Kidney glomerular epithelial cell (primary cell): ENCODE data around the gene ZBED3.
A peak's percentile ranks its signal among the peaks of the same experiment; 100 is the strongest.

ENCODE experiments used
- DNase-seq: peaks from one replicate; lab custom pipeline; 2025; lab: John Stamatoyannopoulos, UW

The ZBED3 gene

GRCh38 chr5:77076961-77077828 lies 9.9 kb downstream of the ZBED3 start:
- peak; percentile 20 for DNase-seq

- DNase-seq, result no peak
Measured at GRCh38 chr5:77074745-77075144, 12.3 kb downstream of the ZBED3 start.

DNA sequence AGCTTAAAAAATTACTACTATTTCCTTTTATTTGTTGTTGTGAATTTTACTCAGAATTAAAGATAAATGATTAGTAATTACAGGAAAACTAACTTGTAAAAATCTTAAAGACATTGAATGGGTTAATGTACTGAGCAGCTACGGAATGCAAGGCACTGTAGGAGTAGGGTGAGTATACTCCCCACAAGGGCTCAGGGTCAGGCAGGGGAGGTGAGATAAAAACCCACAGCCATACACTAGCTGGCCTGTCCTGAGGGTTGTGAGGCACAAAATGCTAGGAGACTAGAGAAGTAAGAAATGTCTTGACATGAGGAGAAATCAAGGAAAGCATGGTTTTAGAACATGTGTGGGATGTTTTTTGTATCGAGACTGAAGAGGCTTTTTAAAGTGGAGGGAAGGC lies 13.4 kb downstream of the ZBED3 start:
- DNase-seq, result no peak

DNA sequence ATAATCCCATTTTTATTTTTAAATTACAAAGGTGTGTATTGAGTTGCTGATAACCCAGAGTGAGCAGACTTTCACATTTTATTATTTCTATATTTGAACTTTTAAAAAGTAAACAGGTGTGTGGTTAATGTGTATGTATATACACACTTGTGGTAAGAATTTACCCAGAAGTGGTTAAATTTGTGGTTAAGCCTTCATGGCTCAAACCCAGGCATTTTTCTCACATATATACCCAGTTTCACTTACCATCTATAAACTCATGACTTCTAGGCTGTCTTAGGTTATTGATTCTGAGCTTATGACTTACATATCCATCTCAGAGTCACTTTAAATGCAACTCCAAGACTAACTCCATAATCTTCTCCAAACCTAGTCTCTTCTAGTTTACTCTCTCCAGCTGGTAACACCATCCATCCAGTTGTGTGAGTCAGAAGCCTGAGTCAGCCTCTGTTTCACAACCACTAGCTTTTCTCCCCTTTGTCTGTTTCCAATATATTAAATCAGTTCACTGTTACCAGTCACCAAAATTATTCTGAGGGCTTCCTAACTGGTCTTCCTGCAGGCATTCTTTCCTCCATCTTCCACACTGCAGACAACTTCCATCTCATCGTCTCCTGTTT lies 20.2 kb downstream of the ZBED3 start:
- peak; percentile 47 for DNase-seq

GRCh38 chr5:77066184-77066583 lies 20.9 kb downstream of the ZBED3 start:
- DNase-seq, result no peak

DNA sequence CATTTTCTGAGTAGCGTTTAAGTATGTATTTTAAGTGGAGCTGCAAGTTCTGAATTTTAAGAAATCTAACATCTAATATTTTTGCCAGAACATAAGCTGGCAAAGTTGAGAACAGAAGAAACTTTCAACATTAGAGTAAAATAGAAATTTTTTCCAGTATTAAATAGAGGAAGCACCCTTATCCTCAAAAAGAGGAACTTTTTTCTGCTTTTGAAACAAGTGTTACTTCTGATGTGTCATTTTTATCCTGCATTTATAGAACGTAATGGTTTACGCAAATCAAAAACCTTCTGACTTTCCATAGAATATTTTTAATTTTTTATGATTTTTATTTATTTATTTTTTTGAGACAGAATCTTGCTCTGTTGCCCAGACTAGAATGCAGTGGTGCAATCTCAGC lies 21.8 kb downstream of the ZBED3 start:
- no peak for DNase-seq

DNA sequence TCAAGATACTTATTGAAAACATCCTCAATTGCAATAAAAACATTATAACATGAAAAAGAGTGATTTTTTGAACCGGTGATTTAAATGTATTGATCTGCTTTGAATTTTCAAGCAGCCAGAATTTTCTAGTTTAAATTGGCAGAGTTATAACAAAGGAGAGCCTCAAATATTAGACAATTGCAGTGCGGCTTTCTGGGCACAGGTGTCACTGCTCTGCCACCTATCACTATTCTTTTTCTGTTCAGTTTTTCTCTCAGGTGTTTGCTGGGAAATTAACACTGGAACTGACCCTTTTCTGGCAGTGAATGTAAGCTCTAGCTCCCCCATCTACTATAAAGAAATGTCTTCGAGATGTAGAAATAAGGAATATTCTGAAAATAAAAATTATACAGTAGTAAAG lies 23.0 kb downstream of the ZBED3 start:
- no peak for DNase-seq

GRCh38 chr5:77046416-77047073 lies 40.5 kb downstream of the ZBED3 start:
- no peak for DNase-seq

DNA sequence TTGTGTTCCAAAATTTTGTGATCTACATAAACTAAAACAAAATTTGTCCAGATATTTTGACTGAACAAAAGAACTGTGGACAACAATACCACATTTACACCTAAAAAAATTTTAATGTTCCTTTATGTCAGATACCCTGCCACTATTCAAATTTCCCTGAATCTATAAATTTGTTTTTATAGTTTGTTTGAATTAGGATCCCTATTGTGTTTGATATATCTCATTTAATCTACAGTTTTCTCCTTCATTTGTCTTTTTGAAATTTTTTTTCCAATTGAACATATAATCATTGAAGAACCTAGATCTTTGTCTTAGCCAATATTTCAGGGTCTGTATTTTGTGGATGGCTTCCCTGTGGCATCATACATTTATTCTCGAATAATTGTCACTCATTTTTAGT lies 51.1 kb downstream of the ZBED3 start:
- DNase-seq, result no peak

GRCh38 chr5:77033338-77033737 lies 53.7 kb downstream of the ZBED3 start:
- no peak for DNase-seq

- no peak for DNase-seq
Measured at GRCh38 chr5:77032635-77033034, 54.5 kb downstream of the ZBED3 start.

- DNase-seq, result no peak
Measured at GRCh38 chr5:77031891-77032290, 55.2 kb downstream of the ZBED3 start.

- peak; percentile 88 for DNase-seq
Measured at GRCh38 chr5:77030097-77031071, 56.7 kb downstream of the ZBED3 start, which contains the start of gene AGGF1. Gene AGGF1 (plus strand): TSS chr5:77030404. CDS start chr5:77030767, 363 bp downstream.

DNA sequence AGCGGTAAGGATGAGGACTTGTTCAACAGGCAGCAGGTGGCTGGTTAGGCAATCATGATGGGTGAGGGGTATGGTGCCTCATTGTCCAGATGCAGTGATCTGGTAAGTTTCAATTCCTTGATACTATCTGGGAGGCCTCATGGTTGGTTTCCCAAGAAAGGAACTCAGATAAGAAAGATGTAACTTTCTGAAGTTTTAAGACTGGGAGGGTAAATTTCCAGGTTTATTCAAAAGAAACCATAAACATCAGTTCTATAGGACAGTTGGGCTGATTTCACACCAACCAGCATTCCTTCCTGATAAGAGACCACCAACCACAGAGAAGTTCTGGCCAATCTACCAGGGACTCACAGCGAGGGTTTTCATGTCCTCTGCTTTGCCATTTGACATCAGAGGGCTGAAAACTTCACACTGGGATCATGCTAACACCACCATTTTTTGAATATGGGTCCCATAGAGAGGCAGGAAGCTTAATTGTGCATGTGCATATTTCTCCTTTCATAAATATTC lies 57.7 kb downstream of the ZBED3 start:
- no peak for DNase-seq

- no peak for DNase-seq
Measured at GRCh38 chr5:77028631-77029375, 58.3 kb downstream of the ZBED3 start.

DNA sequence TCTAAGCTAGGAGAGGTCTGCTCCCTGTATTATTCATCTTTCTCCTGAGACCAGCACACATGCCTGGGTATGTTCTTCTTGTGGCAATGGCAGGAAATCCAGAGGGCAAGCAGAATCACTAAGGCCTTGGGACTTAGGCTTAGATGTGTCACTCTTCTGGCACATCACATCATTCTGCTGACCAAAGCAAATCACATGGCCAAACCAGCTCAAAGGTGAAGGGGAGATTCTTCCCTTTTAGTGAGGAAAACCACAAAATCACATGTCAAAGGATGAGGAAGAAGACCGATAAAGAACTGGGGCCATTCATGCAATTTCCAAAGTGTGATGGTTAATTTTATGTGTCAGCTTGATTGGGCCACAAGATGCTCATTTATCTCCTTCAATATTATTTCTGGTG lies 62.6 kb downstream of the ZBED3 start:
- DNase-seq, result no peak

- DNase-seq, result no peak
Measured at GRCh38 chr5:77022511-77023417, 64.3 kb downstream of the ZBED3 start.
